ENCODE measurements around the gene UBAC2. TPM values are rescaled to one million over a fixed set of nuclear protein-coding genes. Genes with fewer than 3 reads are reported as not detected.

The UBAC2 gene
- total RNA-seq, 1 donor from 2014 or later: 63.5 TPM

GRCh38 chr13:99415851-99416331 is 215.2 kb downstream of the UBAC2 start:
- no peak for DNase-seq (ENCODE audit: low read depth)

- DNase-seq (ENCODE audit: low read depth): no peak
Measured at GRCh38 chr13:99416411-99417121, 215.9 kb downstream of the UBAC2 start.

- DNase-seq (ENCODE audit: low read depth): no peak
Measured at GRCh38 chr13:99417201-99418102, 216.8 kb downstream of the UBAC2 start.

- no peak for DNase-seq (ENCODE audit: low read depth)
Measured at GRCh38 chr13:99418103-99418842, 217.6 kb downstream of the UBAC2 start.

- DNase-seq (ENCODE audit: low read depth): no peak
Measured at GRCh38 chr13:99418843-99419140, 218.1 kb downstream of the UBAC2 start.

GRCh38 chr13:99419591-99420243 is 219.1 kb downstream of the UBAC2 start:
- no peak for DNase-seq (ENCODE audit: low read depth)

- DNase-seq (ENCODE audit: low read depth): no peak
Measured at GRCh38 chr13:99421271-99421670, 220.6 kb downstream of the UBAC2 start.

GRCh38 chr13:99421758-99422585 is 221.3 kb downstream of the UBAC2 start:
- DNase-seq (ENCODE audit: low read depth): no peak

- no peak for DNase-seq (ENCODE audit: low read depth)
Measured at GRCh38 chr13:99422586-99423220, 222.0 kb downstream of the UBAC2 start.

- DNase-seq (ENCODE audit: low read depth): no peak
Measured at GRCh38 chr13:99425485-99426341, 225.1 kb downstream of the UBAC2 start.

- DNase-seq (ENCODE audit: low read depth): no peak
Measured at GRCh38 chr13:99426426-99426825, 225.8 kb downstream of the UBAC2 start.

- no peak for DNase-seq (ENCODE audit: low read depth)
Measured at GRCh38 chr13:99429670-99430069, 229.0 kb downstream of the UBAC2 start.

- no peak for DNase-seq (ENCODE audit: low read depth)
Measured at GRCh38 chr13:99431927-99432608, 231.4 kb downstream of the UBAC2 start.

- peak; percentile 77 for DNase-seq (ENCODE audit: low read depth)
Measured at GRCh38 chr13:99432609-99433542, 232.2 kb downstream of the UBAC2 start.

GRCh38 chr13:99433543-99434075 is 233.0 kb downstream of the UBAC2 start:
- no peak for DNase-seq (ENCODE audit: low read depth)

GRCh38 chr13:99434258-99434788 is 233.7 kb downstream of the UBAC2 start:
- DNase-seq (ENCODE audit: low read depth): no peak

- no peak for DNase-seq (ENCODE audit: low read depth)
Measured at GRCh38 chr13:99435116-99435515, 234.5 kb downstream of the UBAC2 start.

Measured in renal cortical epithelial cell (primary cell).